HG03108 (cell line): ENCODE results near the gene C20orf96.

Experiments used
- ATAC-seq: cut with Tn5 transposase; IDR thresholded peaks from one replicate; pipeline ENCODE4 v1.9.1; 2021; ENCODE audit warnings: moderate library complexity; ENCODE audit not compliant: unreplicated experiment

C20orf96 gene

DNA sequence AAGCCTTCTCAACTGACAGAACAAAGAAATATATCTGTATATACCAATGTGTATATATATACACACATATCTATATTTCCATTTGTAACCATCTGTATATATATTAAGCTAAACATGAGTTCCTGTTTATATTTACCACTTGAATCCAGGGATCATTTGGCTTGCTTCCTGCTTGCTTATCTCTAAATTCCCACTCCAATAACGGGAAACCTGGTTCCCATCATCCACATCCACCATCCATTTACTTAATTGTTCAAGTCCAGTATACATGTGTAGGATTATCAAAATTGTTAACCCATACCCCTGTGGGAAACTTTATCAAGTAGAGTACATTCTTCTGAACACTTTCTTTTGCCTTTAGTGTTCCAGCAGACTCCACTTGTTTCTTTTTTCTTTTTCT is 22.3 kb upstream of the C20orf96 start:
- ATAC-seq, result no peak

DNA sequence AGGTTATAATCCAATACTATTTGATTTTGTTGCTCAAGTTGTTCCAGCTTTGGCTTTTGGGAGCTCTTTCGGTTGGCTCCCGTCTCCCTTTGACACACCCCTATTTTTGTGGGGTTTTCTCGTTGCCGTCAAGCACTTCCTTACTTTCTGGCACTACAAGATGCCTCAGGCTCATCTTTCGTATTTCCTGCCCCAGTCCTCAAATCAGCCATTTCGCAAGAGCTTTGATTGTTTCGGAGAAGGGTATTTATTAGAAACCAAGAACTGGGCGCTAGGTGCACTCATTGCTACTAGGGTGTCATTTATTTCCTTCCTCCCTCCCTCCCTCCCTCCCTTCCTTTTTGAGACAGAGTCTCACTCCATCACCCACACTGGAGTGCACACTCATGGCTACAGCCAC is 21.5 kb upstream of the C20orf96 start:
- no peak for ATAC-seq

- ATAC-seq, result no peak
Measured at GRCh38 chr20:311609-312008, 21.1 kb upstream of the C20orf96 start.

DNA sequence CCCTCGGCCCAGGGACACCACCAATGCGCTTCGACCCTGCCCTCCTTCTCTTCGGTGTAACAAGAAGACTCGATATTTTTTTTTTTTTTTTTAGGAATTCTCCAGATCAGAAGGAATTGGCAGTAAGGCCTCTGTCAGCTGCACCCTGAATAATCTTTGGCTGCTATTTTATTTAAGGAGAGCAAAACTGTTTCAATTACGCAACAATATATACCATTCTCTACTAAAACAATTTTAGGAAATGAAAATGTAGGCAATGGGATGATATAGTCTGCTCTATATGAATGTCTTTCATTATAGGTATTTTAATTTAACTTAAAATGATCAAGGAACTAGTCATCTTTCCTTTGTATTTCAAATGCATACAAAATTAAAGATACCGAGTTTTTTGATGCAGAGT is 20.1 kb upstream of the C20orf96 start:
- ATAC-seq, result no peak

DNA sequence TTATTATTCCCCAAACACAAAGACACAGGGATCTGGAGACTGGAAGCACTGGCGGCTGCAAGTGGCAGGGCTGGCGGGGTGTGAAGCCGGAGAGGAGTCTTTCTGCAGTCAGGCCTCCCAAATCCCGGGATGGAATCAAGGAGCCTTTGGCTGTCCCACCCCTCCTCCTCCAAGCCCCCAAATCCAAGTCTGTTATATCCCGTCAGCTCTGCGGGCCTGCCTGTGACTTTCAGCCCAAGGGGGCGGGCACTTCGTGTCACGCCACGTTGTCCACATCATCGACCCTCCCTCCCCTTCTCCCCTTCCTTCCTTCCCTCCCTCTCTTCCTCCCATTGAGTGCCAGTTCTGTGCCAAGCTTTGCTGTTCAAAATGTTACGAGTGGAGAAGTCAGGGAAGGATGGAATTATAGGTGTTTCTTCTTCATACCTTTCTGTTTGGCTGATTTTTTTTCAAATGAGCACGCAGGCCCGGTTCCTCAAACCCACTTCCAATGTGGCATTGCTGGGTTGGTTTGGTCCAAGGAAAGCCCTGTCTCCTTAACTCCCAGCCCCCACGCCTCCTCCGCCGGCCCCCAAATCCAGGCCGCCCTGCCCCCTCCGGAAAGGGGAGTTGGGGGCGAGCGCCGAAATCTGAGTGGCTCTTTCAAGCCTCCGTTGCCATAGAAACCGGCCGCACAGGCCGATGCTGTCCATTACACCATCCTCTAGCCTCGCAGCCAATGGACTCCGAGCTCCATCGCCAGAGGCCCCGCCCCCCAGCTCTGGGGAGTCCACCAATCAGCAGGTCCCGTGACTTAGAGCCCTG is 19.5 kb upstream of the C20orf96 start:
- ATAC-seq, result peak; percentile 91

DNA sequence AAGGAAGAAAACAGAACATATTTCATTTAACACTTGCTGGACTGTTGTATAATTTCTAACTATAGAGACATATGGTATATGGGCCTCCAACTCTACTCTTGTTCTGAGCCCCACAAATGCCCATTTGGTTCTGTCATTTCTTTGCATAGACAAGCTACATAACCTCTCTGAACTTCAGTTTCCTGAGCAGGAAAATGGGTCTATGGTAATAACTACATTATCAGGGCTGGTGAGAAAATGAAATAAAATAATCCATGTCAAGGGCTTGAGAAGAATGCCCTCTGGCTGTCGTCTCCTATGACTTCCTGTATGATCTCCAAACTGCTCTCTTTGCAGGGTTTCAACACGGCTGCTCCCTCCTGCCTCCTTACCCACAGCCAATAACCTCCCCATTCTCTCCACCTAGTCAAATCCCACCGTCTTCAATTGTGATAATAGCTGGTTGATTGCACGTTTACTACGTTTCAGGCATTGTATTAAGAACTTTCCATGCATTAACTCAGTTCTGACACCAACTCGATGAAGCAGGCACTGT is 18.8 kb upstream of the C20orf96 start:
- ATAC-seq, result no peak

DNA sequence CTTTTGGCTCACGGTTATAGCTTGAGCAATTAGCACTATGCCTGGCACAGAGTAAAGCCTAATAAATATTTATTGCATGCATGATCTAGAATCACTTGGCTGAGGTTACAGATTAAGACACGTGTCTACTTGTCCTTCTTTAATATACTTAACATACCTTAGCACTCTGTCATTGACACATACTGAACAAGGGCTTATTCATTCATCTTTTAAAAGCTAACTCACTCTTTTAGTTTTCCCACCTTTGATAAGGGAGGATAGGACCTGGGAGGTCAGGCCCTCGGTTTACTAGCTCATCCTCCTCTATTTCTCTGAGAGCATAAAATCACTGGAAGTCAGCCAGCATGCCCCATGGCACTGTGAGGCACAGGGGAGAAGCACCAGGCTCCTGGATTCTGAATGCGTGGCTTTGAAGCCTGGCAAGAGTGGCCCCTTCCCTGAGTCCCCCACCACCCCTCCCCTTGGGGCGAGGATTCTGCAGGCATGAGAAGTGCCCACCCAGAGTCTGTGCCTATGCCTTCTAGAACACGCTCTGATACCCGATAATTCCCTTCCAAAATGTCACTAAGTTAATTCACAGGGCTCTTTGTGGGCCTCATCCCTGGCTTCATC is 18.0 kb upstream of the C20orf96 start:
- ATAC-seq, result no peak

- ATAC-seq, result no peak
Measured at GRCh38 chr20:305745-306144, 15.2 kb upstream of the C20orf96 start.

DNA sequence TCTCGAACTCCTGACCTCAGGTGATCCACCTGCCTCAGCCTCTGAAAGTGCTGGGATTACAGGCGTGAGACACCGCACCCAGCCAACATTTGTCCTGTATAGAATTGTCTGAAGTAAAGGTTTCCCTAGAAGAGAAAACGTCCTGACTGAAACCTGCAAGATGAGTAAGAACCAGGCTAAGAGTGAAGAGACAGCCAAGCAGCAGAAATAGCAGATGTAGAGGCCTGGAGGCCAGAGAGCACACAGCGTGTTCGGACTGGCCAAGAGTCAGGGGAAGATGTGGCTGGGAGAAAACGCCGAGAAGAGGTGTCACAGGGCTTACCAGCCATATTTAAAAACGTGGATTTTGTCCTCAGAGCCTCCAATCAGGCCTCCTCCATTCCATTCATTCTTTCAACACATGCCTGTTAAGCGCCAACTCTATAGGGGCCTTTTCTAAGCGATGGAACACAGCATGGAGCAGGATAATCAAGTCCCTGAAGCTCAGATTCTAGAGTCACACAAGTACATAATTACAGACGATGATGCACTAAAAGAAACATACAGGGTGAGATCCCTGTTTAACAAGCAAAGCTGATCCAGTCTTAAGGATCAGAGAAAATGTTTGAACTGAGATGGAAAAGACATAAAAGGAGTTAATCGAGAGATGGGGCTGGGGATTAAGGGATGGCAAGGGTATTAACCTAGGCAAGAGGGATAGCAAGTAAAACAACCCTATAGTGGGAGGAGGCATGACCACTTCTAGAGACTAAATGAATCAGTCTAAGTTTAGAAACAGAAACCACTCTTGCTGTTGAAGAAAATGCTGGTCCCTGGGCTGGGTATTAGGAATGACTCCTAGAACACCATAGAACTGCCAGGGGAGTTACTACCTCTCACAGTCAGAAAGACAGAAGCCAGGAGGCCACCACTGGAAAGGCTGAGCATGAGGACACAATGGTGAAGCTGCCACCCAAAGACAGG is 11.6 kb upstream of the C20orf96 start:
- ATAC-seq, result no peak

- no peak for ATAC-seq
Measured at GRCh38 chr20:300345-300990, 9.9 kb upstream of the C20orf96 start.

DNA sequence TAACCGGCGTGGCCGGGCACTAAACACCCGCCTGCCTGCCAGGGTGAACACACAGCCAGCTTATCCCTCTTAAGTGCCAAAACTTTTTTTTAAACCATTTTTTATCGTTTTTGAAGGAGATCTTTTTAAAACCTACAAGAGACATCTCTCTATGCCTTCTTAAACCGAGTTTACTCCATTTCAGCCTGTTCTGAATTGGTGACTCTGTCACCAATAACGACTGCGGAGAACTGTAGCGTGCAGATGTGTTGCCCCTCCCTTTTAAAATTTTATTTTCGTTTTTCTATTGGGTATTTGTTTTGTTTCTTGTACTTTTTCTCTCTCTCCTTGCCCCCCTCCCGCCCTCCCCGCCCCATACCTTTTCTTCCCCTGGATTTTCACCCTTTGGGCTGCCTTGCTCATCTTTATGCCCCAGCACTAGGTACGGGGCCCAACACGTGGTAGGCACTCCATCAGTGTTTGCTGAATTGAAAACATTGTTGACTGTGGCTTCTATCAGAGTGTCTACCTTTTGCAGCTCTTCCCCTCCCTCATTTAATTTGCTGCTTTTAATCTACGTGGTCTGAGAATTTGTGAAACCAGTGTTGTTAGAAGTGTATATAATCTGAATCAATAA is 8.3 kb upstream of the C20orf96 start:
- ATAC-seq, result no peak

GRCh38 chr20:297925-298775 is 7.6 kb upstream of the C20orf96 start:
- ATAC-seq, result peak; percentile 16

DNA sequence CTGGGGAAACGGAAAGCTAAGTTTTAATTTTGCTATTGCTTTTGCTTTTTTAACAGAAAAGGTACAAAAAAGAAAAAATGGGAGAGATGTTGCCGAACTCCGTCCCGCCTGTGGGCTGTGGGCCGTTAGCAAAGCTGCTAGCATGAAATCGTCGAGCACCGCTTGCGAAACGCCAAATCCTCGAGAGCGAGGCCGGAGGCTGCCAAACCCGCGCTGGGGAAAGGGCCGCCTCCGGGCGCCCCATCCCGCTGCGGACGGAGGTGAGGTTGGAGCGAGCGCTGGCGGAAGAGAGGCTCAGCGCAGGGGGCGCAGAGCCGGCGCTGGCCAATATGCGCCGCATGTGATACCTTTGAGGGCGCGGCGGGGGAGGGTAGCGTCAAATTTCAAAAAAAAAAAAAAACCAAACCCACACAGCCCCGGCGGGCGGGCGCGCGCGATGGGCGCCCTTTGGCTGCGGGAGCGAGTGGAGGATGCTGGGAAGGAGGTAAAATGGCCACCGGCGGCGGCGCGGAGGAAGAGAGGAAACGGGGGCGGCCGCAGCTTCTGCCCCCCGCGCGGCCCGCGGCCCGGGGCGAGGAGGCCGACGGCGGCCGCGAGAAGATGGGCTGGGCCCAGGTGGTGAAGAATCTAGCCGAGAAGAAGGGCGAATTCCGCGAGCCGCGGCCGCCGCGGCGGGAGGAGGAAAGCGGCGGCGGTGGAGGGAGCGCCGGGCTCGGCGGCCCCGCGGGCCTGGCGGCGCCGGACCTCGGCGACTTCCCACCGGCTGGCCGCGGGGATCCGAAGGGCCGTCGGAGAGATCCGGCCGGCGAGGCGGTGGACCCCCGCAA is 6.8 kb upstream of the C20orf96 start, which contains the start of gene ZCCHC3:
Gene ZCCHC3, plus strand, starts transcription at position 473 of the 827 bp plus-strand sequence. Its CDS starts 17 bp downstream, at position 490.
- peak; percentile 72 for ATAC-seq

DNA sequence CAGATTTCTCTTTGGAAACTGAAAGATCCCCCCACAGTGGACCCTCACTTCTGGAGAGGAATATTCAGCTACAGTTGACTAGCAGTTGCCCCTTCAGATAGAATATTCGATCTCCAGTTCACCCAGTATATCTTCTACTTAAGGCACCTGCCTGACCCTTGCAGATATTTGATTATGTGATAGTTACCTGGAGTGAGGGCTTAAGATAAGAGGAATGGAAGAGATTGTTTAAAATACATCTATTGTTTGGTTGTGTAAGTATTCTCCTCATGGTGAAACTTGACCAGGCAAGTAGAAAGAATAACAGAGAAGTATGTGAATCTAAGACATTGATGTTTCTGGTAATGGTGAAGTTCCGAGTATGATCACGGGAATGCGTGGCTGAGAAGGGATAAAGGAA is 5.3 kb upstream of the C20orf96 start:
- no peak for ATAC-seq

GRCh38 chr20:294602-295001 is 4.1 kb upstream of the C20orf96 start:
- ATAC-seq, result no peak

- ATAC-seq, result no peak
Measured at GRCh38 chr20:289693-290083, 862 bp downstream of the C20orf96 start.

DNA sequence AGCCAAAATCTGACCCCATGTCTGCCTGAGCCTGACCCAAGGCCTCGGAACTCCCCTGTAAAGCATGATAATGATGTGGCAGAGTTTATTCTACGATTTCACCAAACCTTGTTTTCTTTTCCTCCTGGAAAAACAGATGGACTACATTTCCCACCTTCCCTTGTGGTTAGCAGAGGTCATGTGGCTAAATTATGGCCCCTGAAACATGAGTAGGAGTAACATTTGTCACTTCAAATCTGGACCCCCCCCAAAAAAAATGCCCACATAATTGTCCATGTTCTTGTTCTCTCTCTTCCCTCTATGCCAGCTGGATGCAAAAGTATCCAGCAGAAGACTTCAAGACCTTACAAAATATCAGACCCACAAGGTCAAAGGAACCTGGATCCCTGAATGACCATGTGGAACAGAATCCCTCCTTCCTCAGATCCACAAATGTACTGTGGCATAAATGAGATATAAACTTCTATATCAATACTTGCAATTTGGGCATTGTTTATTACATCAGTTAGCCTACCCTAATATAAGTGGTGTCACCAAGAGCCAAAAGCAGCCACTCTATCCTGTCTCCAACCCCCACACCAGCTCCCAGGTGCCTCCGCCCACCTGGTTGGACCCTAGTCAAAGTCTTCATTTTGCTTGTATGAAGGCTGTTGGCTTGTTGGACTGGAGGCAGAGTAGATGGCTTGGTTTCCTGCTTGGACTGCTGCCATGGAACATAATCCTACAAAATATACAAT is 1.4 kb downstream of the C20orf96 start:
- no peak for ATAC-seq

DNA sequence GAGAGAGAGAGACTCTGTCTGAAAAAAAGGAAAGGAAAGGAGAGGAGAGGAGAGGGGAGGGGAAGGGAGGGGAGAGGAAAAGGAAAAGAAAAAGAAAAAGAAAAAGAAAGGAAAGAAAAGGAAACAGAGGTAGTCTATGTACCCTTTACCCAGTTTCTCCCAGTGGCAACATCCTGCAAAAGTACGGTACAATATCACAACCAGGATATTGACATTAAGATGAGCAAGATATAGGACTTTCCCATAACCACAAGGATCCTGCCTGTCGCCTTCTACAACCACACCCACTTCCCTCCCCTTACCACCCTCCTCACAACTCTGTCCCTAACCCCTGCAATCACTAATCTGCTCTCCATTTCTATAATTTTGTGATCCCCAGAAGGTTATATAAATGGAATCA is 4.0 kb downstream of the C20orf96 start:
- ATAC-seq, result no peak
